Measurements from ENCODE around the gene ZNF155.

- TF ChIP-seq CTCF (conservative IDR thresholded peaks at IDR 0.05 in 1 of 2, IDR thresholded peaks at IDR 0.05 in 1 of 2; ENCODE audit: low read depth in 1 of 2, low read length in 2 of 2) = no peak
- no peak for TF ChIP-seq EZH2 (IDR thresholded peaks at IDR 0.05; ENCODE audit: low read length, missing control alignments)
These were observed 460 bp upstream of the ZNF155 start for GRCh38 chr19:43983544-43983911.

Measured in fibroblast of lung (primary cell).